ENCODE data around the gene HEMGN. TPM values are rescaled to one million over a fixed set of nuclear protein-coding genes. Genes with fewer than 3 reads are reported as not detected.
A peak's percentile ranks its signal among the peaks of the same experiment; 100 is the strongest.

Gene HEMGN
- total RNA-seq, 6 experiments from 2014 or later, result 0.09 to 2.9 (median 1.0) TPM; not detected in 3

GRCh38 chr9:97895211-97895610 is 42.8 kb downstream of the HEMGN start:
- WGBS (ENCODE audit: insufficient coverage, low coverage, low lambda C conversion rate, missing lambda C conversion rate), result 90% methylated on average over 1 of the region's 1 CpG
- DNase-seq (no peak), ATAC-seq (no peak)
- H3K4me3 ChIP-seq, result no peak overlapping the region
- no peak for TF ChIP-seq CTCF (IDR thresholded peaks at IDR 0.05)
- no peak for TF ChIP-seq POLR2A (IDR thresholded peaks at IDR 0.05)
- H3K4me1 ChIP-seq, result peaks cover 0 to 3% (median 0%) of the 10 kb centered on the region in 4 donors
- H3K9me3 ChIP-seq, result no peaks in the 10 kb centered on the region
- intact Hi-C loops (cut with DNase I), result loop anchor here in 1 of 2 donors (10.0 kb wide), 1 partner anchor 180 kb away; no protein-coding TSS in a partner anchor
- H3K27me3 ChIP-seq, result no peaks in the 10 kb centered on the region
- no peak overlapping the region for H3K27ac ChIP-seq
- no peaks in the 10 kb centered on the region for H3K36me3 ChIP-seq

- H3K27ac ChIP-seq, result no peak overlapping the region
- DNase-seq (no peak), ATAC-seq (no peak)
- H3K36me3 ChIP-seq, result no peaks in the 10 kb centered on the region
- H3K9me3 ChIP-seq, result no peaks in the 10 kb centered on the region
- H3K4me1 ChIP-seq, result no peaks in the 10 kb centered on the region
- intact Hi-C loops (cut with DNase I), result loop anchor here in 1 of 2 donors (10.0 kb wide), 1 partner anchor 178 kb away; no protein-coding TSS in a partner anchor
- H3K27me3 ChIP-seq, result no peaks in the 10 kb centered on the region
- WGBS (ENCODE audit: insufficient coverage, low coverage, low lambda C conversion rate, missing lambda C conversion rate), result 71% methylated on average over 2 of the region's 2 CpGs
- TF ChIP-seq CTCF (IDR thresholded peaks at IDR 0.05) (no peak), POLR2A (IDR thresholded peaks at IDR 0.05) (no peak)
- H3K4me3 ChIP-seq, result no peak overlapping the region
Measured at GRCh38 chr9:97892421-97892820, 45.6 kb downstream of the HEMGN start.

DNA sequence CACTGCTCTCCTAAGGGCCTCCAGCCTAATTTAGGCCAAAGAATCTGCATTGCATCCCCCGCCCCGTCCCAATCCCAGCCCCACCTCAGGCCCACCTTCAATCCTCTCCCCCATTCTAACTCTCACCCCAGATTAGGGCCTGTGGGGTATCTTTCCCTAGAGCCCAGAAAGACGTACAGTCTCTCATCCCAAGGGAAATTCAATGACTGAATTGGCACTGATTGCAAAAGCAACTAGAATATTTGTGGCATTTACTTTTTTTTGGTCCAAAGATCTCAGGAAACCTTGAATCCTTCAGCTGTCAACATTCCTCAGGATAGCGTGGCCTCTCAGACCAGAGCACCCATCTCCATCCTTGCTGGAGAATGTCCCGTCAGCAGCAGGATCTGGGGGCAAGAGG is 46.2 kb downstream of the HEMGN start:
- no peaks in the 10 kb centered on the region for H3K4me1 ChIP-seq
- no peaks in the 10 kb centered on the region for H3K36me3 ChIP-seq
- intact Hi-C loops (cut with DNase I), result loop anchor here in 1 of 2 donors (10.0 kb wide), 1 partner anchor 177 kb away; no protein-coding TSS in a partner anchor
- 67% methylated on average over 1 of the region's 5 CpGs for WGBS (ENCODE audit: insufficient coverage, low coverage, low lambda C conversion rate, missing lambda C conversion rate)
- no peaks in the 10 kb centered on the region for H3K9me3 ChIP-seq
- no peak for DNase-seq
- no peak overlapping the region for H3K27ac ChIP-seq
- H3K4me3 ChIP-seq, result no peak overlapping the region
- TF ChIP-seq CTCF (IDR thresholded peaks at IDR 0.05), result no peak
- no peak for TF ChIP-seq POLR2A (IDR thresholded peaks at IDR 0.05)
- H3K27me3 ChIP-seq, result no peaks in the 10 kb centered on the region
- no peak for ATAC-seq

DNA sequence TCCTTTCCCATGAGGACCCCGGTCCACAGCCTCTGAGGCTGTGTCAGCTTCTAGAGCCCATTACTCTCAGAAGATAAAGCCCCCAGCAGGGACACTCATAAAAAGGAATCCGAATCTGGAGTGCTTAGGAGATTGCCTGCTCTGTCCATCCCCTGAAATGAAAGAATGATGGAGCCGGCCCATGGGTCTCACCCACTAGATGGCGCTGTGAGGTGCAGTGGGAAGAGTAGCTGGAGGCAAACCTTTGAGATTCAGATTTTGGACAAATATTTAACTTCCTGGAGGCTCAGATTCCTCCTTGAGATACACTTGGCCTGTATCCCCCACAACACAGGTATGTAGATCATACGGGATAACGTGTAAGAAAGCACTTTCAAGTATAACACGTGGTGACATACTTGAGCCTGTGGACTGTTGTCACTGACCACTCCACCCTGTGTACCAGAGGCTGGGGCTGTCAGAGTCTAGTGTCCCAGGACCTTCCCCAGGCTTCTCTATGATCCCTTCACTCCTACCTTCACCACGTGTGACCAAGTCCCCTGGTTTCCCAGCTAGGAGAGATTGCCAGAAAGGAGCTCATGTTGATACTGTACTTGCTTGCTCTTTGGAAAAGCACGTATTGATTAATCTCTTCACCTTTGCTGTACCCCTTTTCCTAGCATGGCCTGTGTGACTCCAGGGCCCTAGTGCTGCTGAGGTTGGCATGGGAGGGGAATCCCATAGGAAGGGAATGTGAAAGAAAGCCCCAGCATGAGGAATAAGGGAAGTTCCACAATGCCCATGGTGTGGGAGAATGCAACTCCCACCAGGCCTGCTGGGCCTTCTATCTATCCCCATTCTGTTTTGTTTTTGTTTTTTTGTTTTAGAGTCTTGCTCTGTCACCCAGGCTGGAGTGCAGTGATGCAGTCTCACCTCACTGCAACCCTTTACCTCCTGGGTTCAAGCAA is 47.8 kb downstream of the HEMGN start:
- no peaks in the 10 kb centered on the region for H3K27me3 ChIP-seq
- peak in 2 of 3 donors; percentile 38 to 47 for DNase-seq
- TF ChIP-seq CTCF (IDR thresholded peaks at IDR 0.05) (peak; percentile 29 to 73 (median 60)), POLR2A (IDR thresholded peaks at IDR 0.05) (no peak)

More for the DNA sequence above, 47.8 kb downstream of the HEMGN start:
- no peak overlapping the region for H3K4me3 ChIP-seq
- H3K9me3 ChIP-seq, result no peaks in the 10 kb centered on the region
- no peak overlapping the region for H3K27ac ChIP-seq
- H3K4me1 ChIP-seq, result no peaks in the 10 kb centered on the region
- H3K36me3 ChIP-seq, result no peaks in the 10 kb centered on the region
- intact Hi-C loops (cut with DNase I), result loop anchor here in 1 of 2 donors (10.0 kb wide), 1 partner anchor 175 kb away; no protein-coding TSS in a partner anchor
- peak; percentile 41 to 56 (median 50) for ATAC-seq
- 39% methylated on average over 6 of the region's 9 CpGs for WGBS (ENCODE audit: insufficient coverage, low coverage, low lambda C conversion rate, missing lambda C conversion rate)

All from right lobe of liver (tissue), 6 donors.